ENCODE results near the gene SNX9. TPM values are rescaled to one million over a fixed set of nuclear protein-coding genes. Genes with fewer than 3 reads are reported as not detected.
A peak's percentile ranks its signal among the peaks of the same experiment; 100 is the strongest.
"Not testable (repeated sequence)": the region's sequence is repeated elsewhere in the genome, so short reads cannot be mapped to it uniquely, and the experiment has no call there.

Gene SNX9
- total RNA-seq, 1 experiment from 2014 or later: 36.1 TPM

DNA sequence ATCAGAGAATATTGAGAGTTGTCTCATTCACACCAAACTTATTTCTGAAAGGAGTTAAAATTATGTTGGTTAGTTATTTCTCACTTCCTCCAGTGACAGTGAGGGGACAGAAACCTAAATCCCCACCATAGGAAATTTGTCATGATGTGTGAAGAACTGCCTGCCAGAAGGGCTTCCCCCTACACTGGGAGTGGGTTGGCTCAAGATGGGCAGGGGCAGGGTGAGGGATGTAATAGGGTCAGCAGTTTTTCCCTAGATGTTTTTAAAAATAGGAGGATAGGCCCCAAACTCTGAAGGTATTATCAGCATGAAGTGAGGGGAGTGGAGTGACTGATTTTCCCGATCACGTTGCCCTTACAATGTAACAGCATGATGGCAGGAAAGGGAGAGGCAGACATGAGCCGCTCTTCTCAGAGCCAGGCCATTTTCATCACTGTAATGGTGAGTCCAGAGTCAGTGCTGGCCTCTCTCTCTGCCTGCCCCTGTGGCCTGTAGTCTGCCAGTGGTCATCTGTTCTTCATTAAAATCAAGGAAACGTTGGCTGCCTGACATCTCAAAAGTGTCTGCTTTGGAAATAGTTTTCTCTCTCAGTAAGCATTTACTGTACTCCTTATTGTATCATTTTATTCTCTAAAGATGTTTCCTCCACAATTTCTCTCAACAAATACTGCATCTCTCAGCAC is 98.8 kb downstream of the SNX9 start:
- Histone ChIP-seq H3K27me3 (ENCODE audit: control insufficient read depth, insufficient read depth, low read length) (no peaks in the 10 kb centered on the region), H3K4me3 (ENCODE audit: insufficient read depth, low read depth, low read length) (no peak overlapping the region), H3K36me3 (replicated peaks; ENCODE audit: control insufficient read depth, insufficient read depth, low read length) (peaks cover 10% of the 10 kb centered on the region)
- DNase-seq: no peak

DNA sequence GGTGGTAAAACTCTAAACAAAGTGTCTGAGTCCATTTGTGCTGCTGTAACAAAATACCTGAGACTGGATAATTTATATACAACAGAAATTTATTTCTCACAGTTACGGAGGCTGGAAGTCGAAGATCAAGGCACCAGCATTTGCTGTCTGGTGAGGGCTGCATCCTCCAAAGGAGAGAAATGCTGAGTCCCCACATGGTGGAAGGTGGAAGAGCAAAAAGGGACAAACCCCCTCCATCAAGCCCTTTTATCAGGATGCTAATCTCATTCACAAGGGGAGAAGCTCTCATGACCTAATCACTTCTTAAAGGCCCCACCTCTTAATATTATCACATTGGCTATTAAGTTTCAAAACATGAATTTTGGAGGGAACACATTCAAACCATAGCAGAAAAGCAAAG is 102.7 kb downstream of the SNX9 start:
- DNase-seq: no peak
- Histone ChIP-seq H3K36me3 (replicated peaks; ENCODE audit: control insufficient read depth, insufficient read depth, low read length) (peaks cover 15% of the 10 kb centered on the region), H3K27me3 (ENCODE audit: control insufficient read depth, insufficient read depth, low read length) (no peaks in the 10 kb centered on the region), H3K4me3 (ENCODE audit: insufficient read depth, low read depth, low read length) (no peak overlapping the region)

DNA sequence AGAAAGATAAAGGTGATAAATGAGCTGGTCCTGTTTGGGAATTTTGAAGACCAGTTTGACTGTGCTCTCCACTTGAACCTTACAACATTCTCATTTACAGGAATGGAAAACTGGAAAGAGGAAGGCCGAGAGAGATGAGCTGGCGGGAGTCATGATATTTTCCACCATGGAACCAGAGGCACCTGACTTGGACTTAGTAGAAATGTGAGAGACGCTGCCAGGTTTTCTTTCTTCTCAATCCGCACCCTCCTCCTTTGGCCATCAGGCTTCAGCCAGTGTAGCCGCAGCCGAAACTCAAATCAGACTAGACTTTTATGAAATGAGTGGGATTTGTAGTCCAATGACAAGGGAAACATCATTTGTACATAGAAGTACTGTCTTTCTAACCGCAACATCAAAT is 104.0 kb downstream of the SNX9 start:
- Histone ChIP-seq H3K36me3 (replicated peaks; ENCODE audit: control insufficient read depth, insufficient read depth, low read length) (peaks cover 13% of the 10 kb centered on the region), H3K27me3 (ENCODE audit: control insufficient read depth, insufficient read depth, low read length) (no peaks in the 10 kb centered on the region), H3K4me3 (ENCODE audit: insufficient read depth, low read depth, low read length) (no peak overlapping the region)
- DNase-seq: no peak

- Histone ChIP-seq H3K27me3 (ENCODE audit: control insufficient read depth, insufficient read depth, low read length) (no peaks in the 10 kb centered on the region), H3K36me3 (replicated peaks; ENCODE audit: control insufficient read depth, insufficient read depth, low read length) (peaks cover 19% of the 10 kb centered on the region), H3K4me3 (ENCODE audit: insufficient read depth, low read depth, low read length) (no peak overlapping the region)
- DNase-seq: no peak
These were observed 105.4 kb downstream of the SNX9 start for GRCh38 chr6:157928428-157928827.

GRCh38 chr6:157929076-157929475 is 106.0 kb downstream of the SNX9 start:
- no peak for DNase-seq
- no peak overlapping the region for H3K4me3 ChIP-seq (ENCODE audit: insufficient read depth, low read depth, low read length)
- no peaks in the 10 kb centered on the region for H3K27me3 ChIP-seq (ENCODE audit: control insufficient read depth, insufficient read depth, low read length)
- peaks cover 22% of the 10 kb centered on the region for H3K36me3 ChIP-seq (replicated peaks; ENCODE audit: control insufficient read depth, insufficient read depth, low read length)

- Histone ChIP-seq H3K4me3 (ENCODE audit: insufficient read depth, low read depth, low read length) (no peak overlapping the region), H3K36me3 (replicated peaks; ENCODE audit: control insufficient read depth, insufficient read depth, low read length) (peaks cover 22% of the 10 kb centered on the region)
- no peak for DNase-seq
These were observed 106.8 kb downstream of the SNX9 start for GRCh38 chr6:157929765-157930319.

GRCh38 chr6:157935786-157936185 is 112.7 kb downstream of the SNX9 start:
- peaks cover 34% of the 10 kb centered on the region for H3K36me3 ChIP-seq (replicated peaks; ENCODE audit: control insufficient read depth, insufficient read depth, low read length)
- H3K4me3 ChIP-seq (ENCODE audit: insufficient read depth, low read depth, low read length): no peak overlapping the region
- H3K27me3 ChIP-seq (ENCODE audit: control insufficient read depth, insufficient read depth, low read length): no peaks in the 10 kb centered on the region
- no peak for DNase-seq

More at GRCh38 chr6:157929765-157930319, 106.8 kb downstream of the SNX9 start:
- no peaks in the 10 kb centered on the region for H3K27me3 ChIP-seq (ENCODE audit: control insufficient read depth, insufficient read depth, low read length)

DNA sequence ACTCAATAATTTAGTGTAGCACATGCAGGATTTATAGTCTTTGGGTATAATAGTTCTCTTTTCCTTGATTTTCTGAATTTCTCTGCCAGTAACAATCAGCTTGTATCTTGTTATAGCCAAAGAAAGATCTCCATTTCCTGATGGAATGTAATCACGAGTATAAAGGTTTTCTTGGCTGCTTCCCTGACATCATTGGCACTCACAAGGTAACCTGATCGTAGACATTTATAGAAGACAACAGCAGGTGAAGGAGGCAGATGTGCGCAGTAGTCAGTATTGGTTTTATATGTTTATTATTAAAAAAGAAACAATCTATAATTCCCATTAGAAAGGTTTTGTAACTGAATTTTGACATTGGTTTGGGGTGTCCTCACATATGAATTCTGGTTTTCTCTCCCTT is 114.3 kb downstream of the SNX9 start:
- peaks cover 39% of the 10 kb centered on the region for H3K36me3 ChIP-seq (replicated peaks; ENCODE audit: control insufficient read depth, insufficient read depth, low read length)
- H3K4me3 ChIP-seq (ENCODE audit: insufficient read depth, low read depth, low read length): no peak overlapping the region
- no peaks in the 10 kb centered on the region for H3K27me3 ChIP-seq (ENCODE audit: control insufficient read depth, insufficient read depth, low read length)
- DNase-seq: no peak

DNA sequence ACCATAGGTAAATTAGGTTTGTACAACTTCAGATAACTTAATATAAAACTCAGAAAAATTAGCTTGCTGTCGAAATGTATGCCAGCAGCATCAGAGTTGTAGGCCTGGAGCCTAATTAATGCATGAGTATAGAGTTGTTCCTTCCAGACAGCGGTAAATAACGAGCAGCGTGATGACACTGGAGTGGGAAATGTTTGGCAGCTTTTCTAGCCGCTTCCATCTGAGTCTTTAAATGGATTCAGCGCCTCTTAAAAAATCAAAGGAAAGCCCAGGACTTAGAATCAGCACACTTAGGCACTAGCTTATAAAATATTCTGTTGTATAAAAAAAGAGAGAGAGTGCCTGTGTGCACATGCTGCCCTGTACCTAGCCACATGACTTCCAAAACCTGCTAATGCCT is 114.9 kb downstream of the SNX9 start:
- Histone ChIP-seq H3K27me3 (ENCODE audit: control insufficient read depth, insufficient read depth, low read length) (no peaks in the 10 kb centered on the region), H3K4me3 (ENCODE audit: insufficient read depth, low read depth, low read length) (no peak overlapping the region), H3K36me3 (replicated peaks; ENCODE audit: control insufficient read depth, insufficient read depth, low read length) (peaks cover 39% of the 10 kb centered on the region)
- no peak for DNase-seq

DNA sequence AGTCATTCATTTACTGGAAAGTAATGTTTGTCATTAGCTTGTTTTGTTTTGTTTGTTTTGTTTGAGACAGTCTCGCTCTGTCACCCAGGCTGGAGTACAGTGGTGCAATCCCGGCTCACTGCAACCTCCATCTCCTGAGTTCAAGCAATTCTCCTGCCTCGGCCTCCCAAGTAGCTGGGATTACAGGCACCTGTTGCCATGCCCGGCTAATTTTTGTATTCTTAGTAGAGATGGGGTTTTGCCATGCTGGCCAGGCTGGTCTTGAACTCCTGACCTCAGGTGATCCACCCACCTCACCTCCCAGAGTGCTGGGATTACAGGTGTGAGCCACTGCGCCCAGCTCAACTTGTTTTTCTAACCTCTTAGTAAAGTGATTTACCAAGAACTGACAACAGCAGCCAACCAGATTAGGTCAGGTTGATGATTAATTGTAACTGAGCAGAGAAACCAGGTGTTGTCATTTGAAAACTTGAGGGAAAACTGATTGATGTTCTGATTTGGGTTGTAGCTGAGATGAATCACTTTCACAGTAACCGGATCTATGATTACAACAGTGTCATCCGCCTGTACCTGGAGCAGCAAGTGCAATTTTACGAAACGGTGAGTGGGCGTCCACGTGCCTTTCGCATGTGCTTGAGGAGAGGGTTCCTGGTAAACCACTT is 117.5 kb downstream of the SNX9 start:
- DNase-seq; H3K27me3 ChIP-seq (ENCODE audit: control insufficient read depth, insufficient read depth, low read length): not testable (repeated sequence)
- H3K36me3 ChIP-seq (replicated peaks; ENCODE audit: control insufficient read depth, insufficient read depth, low read length): peaks cover 29% of the 10 kb centered on the region

DNA sequence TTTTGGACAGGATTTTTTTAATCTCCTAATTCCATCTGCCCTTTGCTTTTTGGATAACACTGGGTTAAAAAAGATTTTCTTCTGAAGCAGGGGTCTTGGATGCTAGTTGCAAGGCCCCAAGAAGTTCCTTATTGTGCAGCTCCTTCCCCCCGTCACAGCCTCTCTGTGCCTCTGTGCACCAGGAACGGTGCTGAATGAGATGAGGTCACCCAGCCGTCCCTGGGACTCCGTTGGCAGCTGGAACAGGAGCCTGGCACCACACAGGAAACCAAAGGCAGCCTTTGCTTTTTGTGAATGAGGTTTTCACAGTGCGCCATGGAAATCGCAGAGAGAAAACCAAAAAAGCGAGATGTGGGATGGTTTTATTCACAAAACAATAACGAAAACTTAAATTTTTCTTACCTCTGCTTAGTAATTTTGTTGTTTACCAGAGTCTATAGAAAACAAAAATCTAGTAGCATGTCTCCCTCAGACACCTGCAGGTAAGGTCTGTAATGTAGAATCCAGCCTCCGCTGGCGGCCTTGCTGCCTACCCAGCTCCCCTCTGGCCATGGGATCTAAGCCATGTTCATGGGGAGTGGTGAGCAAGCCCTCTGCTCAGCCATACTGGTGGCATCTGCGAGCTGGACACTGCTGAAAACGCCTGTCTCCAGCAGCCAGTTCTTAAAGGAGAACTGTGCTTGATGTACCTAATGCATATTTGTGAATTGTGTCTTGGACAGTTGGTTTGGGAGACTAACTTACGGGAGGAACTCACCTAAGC is 118.2 kb downstream of the SNX9 start:
- Histone ChIP-seq H3K27me3 (ENCODE audit: control insufficient read depth, insufficient read depth, low read length) (no peaks in the 10 kb centered on the region), H3K4me3 (ENCODE audit: insufficient read depth, low read depth, low read length) (no peak overlapping the region), H3K36me3 (replicated peaks; ENCODE audit: control insufficient read depth, insufficient read depth, low read length) (peaks cover 28% of the 10 kb centered on the region)
- DNase-seq: no peak

More for the DNA sequence above, 117.5 kb downstream of the SNX9 start:
- H3K4me3 ChIP-seq (ENCODE audit: insufficient read depth, low read depth, low read length): not testable (repeated sequence)

- H3K36me3 ChIP-seq (replicated peaks; ENCODE audit: control insufficient read depth, insufficient read depth, low read length): peaks cover 26% of the 10 kb centered on the region
- H3K4me3 ChIP-seq (ENCODE audit: insufficient read depth, low read depth, low read length): no peak overlapping the region
- no peaks in the 10 kb centered on the region for H3K27me3 ChIP-seq (ENCODE audit: control insufficient read depth, insufficient read depth, low read length)
- no peak for DNase-seq
These were observed 119.3 kb downstream of the SNX9 start for GRCh38 chr6:157942351-157942750.

GRCh38 chr6:157943249-157943963 is 120.4 kb downstream of the SNX9 start:
- peak; percentile 28 for DNase-seq
- no peak overlapping the region for H3K4me3 ChIP-seq (ENCODE audit: insufficient read depth, low read depth, low read length)
- H3K27me3 ChIP-seq (ENCODE audit: control insufficient read depth, insufficient read depth, low read length): no peaks in the 10 kb centered on the region
- peaks cover 23% of the 10 kb centered on the region for H3K36me3 ChIP-seq (replicated peaks; ENCODE audit: control insufficient read depth, insufficient read depth, low read length)

- H3K27me3 ChIP-seq (ENCODE audit: control insufficient read depth, insufficient read depth, low read length): no peaks in the 10 kb centered on the region
- H3K36me3 ChIP-seq (replicated peaks; ENCODE audit: control insufficient read depth, insufficient read depth, low read length): peaks cover 23% of the 10 kb centered on the region
- no peak for DNase-seq
- no peak overlapping the region for H3K4me3 ChIP-seq (ENCODE audit: insufficient read depth, low read depth, low read length)
These were observed 120.9 kb downstream of the SNX9 start for GRCh38 chr6:157943964-157944283.
